A673 (cell line): ENCODE measurements around the gene NELL1. TPM values are rescaled to one million over a fixed set of nuclear protein-coding genes. Genes with fewer than 3 reads are reported as not detected.
A peak's percentile ranks its signal among the peaks of the same experiment; 100 is the strongest.

Experiments
- BruUV-seq: library from RNA; stranded (reverse); fragments of 400-500 nt; replicated peaks from 2 replicates; lab custom pipeline; 2021; lab: Mats Ljungman, UMichigan
- CTCF ChIA-PET: fragments of 300-600 bp; sonication (Branson Sonifier 250); formaldehyde crosslinking; loops from one replicate; lab custom pipeline; 2022; ENCODE audit warnings: antibody characterized with exemption; lab: Charles Lee
- POLR2A ChIA-PET: fragments of 300-600 bp; sonication (Branson Sonifier 250); formaldehyde crosslinking; loops from one replicate; lab custom pipeline; 2022; ENCODE audit warnings: antibody characterized with exemption; ENCODE audit not compliant: low non-redundant PET; lab: Charles Lee
- DNase-seq: peaks from one replicate; pipeline ENCODE4 v3.0.0-alpha.2; 2015; ENCODE audit warnings: low spot score
- H3K27ac ChIP-seq: fragments of 200-600 bp; sonication (generic); 2 replicates; pipeline ENCODE4 v1.5.1; 2016; ENCODE audit warnings: mixed run types, low read depth, mild to moderate bottlenecking, mixed read lengths, antibody characterized with exemption, low read length; ENCODE audit not compliant: poor library complexity, severe bottlenecking
- H3K27me3 ChIP-seq: fragments of 200-600 bp; sonication (generic); replicated peaks from 2 replicates; pipeline ENCODE4 v1.6.1; 2017; ENCODE audit warnings: mixed run types, low read depth, mild to moderate bottlenecking, mixed read lengths, antibody characterized with exemption, low read length; ENCODE audit not compliant: insufficient read depth, poor library complexity
- H3K36me3 ChIP-seq: fragments of 200-600 bp; sonication (generic); 2 replicates; pipeline ENCODE4 v1.6.1; 2016; ENCODE audit warnings: mixed run types, mild to moderate bottlenecking, mixed read lengths, antibody characterized with exemption, low read length; ENCODE audit not compliant: insufficient read depth, poor library complexity, severe bottlenecking
- H3K4me1 ChIP-seq: fragments of 200-600 bp; sonication (generic); 2 replicates; pipeline ENCODE4 v1.6.1; 2017; ENCODE audit warnings: mixed run types, mild to moderate bottlenecking, mixed read lengths, antibody characterized with exemption, low read length; ENCODE audit not compliant: insufficient read depth, poor library complexity, severe bottlenecking
- H3K4me3 ChIP-seq: fragments of 200-600 bp; sonication (generic); 2 replicates; pipeline ENCODE4 v1.5.1; 2016; ENCODE audit warnings: low read depth, mixed run types, mild to moderate bottlenecking, mixed read lengths, low read length; ENCODE audit not compliant: poor library complexity, severe bottlenecking
- H3K9me3 ChIP-seq: fragments of 200-600 bp; sonication (generic); 2 replicates; pipeline ENCODE4 v1.6.1; 2016; ENCODE audit warnings: mixed run types, low read depth, mild to moderate bottlenecking, mixed read lengths, antibody characterized with exemption, low read length; ENCODE audit not compliant: poor library complexity, severe bottlenecking
- EZH2 ChIP-seq: fragments of 200-600 bp; sonication (generic); IDR thresholded peaks from 2 replicates; pipeline ENCODE4 v1.6.1; 2017; ENCODE audit warnings: borderline replicate concordance, low read depth, mild to moderate bottlenecking, mixed read lengths, antibody characterized with exemption, low read length; ENCODE audit not compliant: poor library complexity, severe bottlenecking
- intact Hi-C: fragments of 100-400 bp; cut with micrococcal nuclease; formaldehyde crosslinking; loops from one replicate; pipeline ENCODE4 v1.10.0; 2022; ENCODE audit not compliant: unreplicated experiment
- total RNA-seq: library from RNA; stranded (reverse); gene quantifications from 2 replicates; pipeline ENCODE4 v1.2.3, GENCODE V29; 2021
- TF ChIP-seq, protein P1 (sequence below): fragments of 300-800, 200-600 bp; sonication (generic); conservative IDR thresholded peaks from 2 replicates; pipeline ENCODE4 v1.5.1; 2017; ENCODE audit warnings: low read depth, mild to moderate bottlenecking, antibody characterized with exemption, low read length, moderate library complexity, mixed read lengths

NELL1 gene
- total RNA-seq, 1 experiment from 2014 or later = 0.32 TPM

DNA sequence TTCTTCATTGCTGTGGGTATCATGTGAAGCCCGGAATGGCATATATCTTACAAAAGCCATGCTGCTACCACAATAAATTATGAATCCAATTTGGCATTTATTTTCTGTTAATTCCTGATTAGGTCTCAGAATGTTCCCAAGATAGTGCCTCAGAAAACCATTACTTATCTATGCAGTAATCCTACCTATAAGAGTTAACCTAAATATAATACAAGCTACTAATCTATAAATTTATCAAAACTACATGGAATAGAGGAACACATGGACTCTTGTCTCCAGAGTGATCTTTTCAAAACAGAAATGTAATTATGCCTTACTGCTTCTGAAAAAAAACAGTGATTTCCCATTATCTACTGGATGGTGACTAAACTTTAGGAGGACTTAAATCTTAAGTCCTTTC lies 835.7 kb downstream of the NELL1 start:
- no peaks in the 10 kb centered on the region for H3K27me3 ChIP-seq
- CTCF ChIA-PET = no interaction called here
- no peak overlapping the region for H3K27ac ChIP-seq
- intact Hi-C loops = no loop called here
- no peaks in the 10 kb centered on the region for H3K4me1 ChIP-seq
- no peak for DNase-seq
- no peak overlapping the region for H3K4me3 ChIP-seq
- H3K36me3 ChIP-seq = no peaks in the 10 kb centered on the region
- POLR2A ChIA-PET = no interaction called here
- TF ChIP-seq EZH2 = no peak
- TF ChIP-seq, protein P1, sequence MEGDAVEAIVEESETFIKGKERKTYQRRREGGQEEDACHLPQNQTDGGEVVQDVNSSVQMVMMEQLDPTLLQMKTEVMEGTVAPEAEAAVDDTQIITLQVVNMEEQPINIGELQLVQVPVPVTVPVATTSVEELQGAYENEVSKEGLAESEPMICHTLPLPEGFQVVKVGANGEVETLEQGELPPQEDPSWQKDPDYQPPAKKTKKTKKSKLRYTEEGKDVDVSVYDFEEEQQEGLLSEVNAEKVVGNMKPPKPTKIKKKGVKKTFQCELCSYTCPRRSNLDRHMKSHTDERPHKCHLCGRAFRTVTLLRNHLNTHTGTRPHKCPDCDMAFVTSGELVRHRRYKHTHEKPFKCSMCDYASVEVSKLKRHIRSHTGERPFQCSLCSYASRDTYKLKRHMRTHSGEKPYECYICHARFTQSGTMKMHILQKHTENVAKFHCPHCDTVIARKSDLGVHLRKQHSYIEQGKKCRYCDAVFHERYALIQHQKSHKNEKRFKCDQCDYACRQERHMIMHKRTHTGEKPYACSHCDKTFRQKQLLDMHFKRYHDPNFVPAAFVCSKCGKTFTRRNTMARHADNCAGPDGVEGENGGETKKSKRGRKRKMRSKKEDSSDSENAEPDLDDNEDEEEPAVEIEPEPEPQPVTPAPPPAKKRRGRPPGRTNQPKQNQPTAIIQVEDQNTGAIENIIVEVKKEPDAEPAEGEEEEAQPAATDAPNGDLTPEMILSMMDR = no peak
- no peaks in the 10 kb centered on the region for H3K9me3 ChIP-seq
- BruUV-seq = no TSS peak

DNA sequence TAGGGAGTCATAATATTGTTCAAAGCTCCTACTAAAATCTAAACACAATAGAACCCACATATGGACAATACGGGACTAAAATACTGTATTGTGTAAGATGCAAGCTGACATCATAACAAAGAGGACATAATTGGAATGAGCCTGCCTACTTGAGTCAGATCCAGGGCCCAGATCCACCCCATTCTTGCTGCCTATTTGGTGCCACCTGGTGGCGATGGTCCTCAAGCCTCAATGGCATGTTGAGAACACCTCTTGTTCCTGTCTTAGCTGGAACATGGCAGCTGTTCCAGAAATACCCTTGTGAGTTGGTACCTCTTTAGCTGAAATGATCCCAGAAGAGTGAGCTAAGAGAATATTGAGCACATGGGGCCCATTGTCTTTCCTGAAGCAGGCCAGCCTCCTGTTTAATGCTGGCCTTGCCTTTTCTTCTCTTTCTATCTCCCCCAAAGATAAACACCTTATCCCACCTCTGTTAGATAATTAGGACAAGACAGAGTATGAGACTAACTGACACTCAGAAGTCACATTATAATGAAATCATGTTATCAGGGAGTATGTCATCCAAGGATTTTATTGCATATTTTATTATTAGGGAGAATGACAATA lies 842.6 kb downstream of the NELL1 start:
- Histone ChIP-seq H3K27ac (no peak overlapping the region), H3K4me3 (no peak overlapping the region), H3K4me1 (no peaks in the 10 kb centered on the region), H3K36me3 (no peaks in the 10 kb centered on the region), H3K9me3 (no peaks in the 10 kb centered on the region), H3K27me3 (no peaks in the 10 kb centered on the region)
- TF ChIP-seq, protein P1 = peak; percentile 82
- TF ChIP-seq EZH2 = no peak
- peak; percentile 85 for DNase-seq
- ChIA-PET POLR2A (no interaction called here), CTCF (interaction anchor here (0.6 to 0.7 kb wide), 2 partner anchors 125 to 427 kb away, joined by 3 read pairs; no protein-coding TSS in a partner anchor)
- intact Hi-C loops = loop anchor here (2.0 to 5.0 kb wide), 3 partner anchors 369 to 865 kb away; no protein-coding TSS in a partner anchor
- no TSS peak for BruUV-seq

DNA sequence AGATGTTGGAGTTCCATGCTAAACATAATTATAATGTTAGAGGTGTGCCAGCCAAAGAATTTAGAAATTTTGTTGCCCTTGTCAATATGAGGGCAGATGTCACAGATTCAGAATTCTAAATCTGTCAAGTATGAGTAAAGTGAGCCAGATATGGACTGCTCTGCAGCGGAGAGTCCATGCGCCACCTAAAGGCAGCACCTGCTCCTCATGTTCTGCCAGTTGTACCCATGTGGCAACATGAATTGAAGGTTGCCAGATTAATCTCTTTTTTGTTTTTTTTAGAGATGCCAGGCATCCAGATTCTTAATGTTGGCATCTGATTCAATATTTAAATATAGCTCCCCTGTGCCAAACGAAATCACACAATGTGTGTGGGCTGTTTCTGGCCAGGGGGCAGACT lies 844.9 kb downstream of the NELL1 start:
- Histone ChIP-seq H3K4me1 (no peaks in the 10 kb centered on the region), H3K27ac (no peak overlapping the region), H3K9me3 (no peaks in the 10 kb centered on the region), H3K36me3 (no peaks in the 10 kb centered on the region), H3K4me3 (no peak overlapping the region), H3K27me3 (no peaks in the 10 kb centered on the region)
- intact Hi-C loops = loop anchor here (5.0 kb wide), 2 partner anchors 618 to 867 kb away; no protein-coding TSS in a partner anchor
- POLR2A ChIA-PET = no interaction called here
- CTCF ChIA-PET = no interaction called here
- DNase-seq = peak; percentile 17
- TF ChIP-seq, protein P1 = peak; percentile 58
- no peak for TF ChIP-seq EZH2
- no TSS peak for BruUV-seq
